WI38 (cell line): ENCODE measurements around the gene MRPL22.
A peak's percentile ranks its signal among the peaks of the same experiment; 100 is the strongest.

Experiments
- H3K4me3 ChIP-seq: 2 replicates; pipeline ENCODE4 v1.5.1; 2011; ENCODE audit warnings: low read depth, mild to moderate bottlenecking, control low read depth, low read length
- TF ChIP-seq, protein P1 (sequence below): IDR thresholded peaks from 2 replicates; pipeline ENCODE4 v1.5.1; 2012; ENCODE audit warnings: low read depth, mild to moderate bottlenecking, control low read depth, low read length

Gene MRPL22

DNA sequence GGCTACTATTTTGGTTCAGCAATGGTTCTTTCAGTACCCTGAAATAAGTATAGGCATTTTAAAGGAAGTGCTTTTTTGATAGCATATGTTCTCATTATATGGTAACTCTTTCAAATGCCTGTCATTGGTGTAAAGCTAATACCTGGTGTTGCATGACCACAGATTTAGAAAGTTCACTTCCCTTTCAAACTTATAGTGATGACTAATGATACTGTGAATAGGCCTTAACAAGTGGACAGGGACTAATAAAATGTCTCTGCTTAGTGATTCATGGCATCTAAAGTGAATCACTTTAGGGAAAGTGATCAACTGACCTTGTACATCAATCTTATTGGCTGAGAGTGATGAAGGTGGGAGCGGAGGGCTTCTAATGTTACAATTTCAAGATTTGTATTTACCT is 21.6 kb downstream of the MRPL22 start:
- H3K4me3 ChIP-seq = no peak overlapping the region
- TF ChIP-seq, protein P1, sequence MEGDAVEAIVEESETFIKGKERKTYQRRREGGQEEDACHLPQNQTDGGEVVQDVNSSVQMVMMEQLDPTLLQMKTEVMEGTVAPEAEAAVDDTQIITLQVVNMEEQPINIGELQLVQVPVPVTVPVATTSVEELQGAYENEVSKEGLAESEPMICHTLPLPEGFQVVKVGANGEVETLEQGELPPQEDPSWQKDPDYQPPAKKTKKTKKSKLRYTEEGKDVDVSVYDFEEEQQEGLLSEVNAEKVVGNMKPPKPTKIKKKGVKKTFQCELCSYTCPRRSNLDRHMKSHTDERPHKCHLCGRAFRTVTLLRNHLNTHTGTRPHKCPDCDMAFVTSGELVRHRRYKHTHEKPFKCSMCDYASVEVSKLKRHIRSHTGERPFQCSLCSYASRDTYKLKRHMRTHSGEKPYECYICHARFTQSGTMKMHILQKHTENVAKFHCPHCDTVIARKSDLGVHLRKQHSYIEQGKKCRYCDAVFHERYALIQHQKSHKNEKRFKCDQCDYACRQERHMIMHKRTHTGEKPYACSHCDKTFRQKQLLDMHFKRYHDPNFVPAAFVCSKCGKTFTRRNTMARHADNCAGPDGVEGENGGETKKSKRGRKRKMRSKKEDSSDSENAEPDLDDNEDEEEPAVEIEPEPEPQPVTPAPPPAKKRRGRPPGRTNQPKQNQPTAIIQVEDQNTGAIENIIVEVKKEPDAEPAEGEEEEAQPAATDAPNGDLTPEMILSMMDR = no peak

DNA sequence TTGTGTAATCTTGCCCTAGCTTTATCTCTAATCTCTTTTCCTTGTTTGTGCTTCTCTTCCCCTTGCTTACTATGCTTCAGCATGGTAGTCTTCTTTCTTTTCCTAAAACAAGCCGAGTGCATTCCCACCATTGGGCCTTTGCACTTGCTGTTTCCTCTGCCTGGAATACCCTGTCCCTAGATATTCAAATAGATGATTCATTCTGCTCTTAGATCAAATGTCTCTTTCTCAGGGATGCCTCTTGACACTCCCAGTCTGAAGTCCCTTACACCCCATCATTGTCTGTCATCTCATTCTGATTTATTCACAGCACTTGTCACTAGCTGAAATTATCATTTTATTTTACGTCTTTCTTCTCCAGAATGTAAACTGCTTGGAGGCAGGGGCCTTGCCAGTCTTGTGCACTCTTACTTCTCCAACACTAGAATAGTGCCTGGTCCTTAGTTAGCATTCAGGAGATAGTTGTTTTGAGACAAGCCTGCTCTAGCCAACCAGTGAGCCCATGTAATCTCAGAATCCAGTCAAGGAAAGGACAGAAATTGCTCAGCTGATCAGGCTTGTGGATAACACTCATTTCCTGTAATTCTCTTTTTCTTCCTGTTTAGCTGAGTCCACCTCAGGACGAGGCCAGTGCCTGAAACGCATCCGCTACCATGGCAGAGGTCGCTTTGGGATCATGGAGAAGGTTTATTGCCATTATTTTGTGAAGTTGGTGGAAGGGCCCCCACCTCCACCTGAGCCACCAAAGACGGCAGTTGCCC is 25.4 kb downstream of the MRPL22 start:
- H3K4me3 ChIP-seq = no peak overlapping the region
- TF ChIP-seq, protein P1 = no peak

DNA sequence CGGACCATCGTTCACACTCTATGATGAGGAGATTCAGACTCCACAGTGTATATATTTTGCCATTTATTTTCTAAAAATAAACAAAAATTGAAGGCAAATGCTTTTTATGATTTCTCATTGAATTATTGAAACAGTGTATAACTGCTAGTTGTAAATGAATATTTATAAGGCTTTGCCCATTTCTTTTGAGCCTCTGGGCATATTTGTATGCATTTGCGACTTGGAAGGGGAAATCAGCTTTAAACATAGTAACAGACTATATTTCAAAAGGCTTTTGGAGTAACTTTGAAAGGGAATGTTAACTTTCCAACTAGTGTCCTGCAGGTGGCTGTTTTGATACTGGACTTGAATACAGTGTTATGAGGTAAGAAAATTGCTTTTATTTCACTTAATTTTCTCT is 26.0 kb downstream of the MRPL22 start:
- TF ChIP-seq, protein P1 = no peak
- no peak overlapping the region for H3K4me3 ChIP-seq

DNA sequence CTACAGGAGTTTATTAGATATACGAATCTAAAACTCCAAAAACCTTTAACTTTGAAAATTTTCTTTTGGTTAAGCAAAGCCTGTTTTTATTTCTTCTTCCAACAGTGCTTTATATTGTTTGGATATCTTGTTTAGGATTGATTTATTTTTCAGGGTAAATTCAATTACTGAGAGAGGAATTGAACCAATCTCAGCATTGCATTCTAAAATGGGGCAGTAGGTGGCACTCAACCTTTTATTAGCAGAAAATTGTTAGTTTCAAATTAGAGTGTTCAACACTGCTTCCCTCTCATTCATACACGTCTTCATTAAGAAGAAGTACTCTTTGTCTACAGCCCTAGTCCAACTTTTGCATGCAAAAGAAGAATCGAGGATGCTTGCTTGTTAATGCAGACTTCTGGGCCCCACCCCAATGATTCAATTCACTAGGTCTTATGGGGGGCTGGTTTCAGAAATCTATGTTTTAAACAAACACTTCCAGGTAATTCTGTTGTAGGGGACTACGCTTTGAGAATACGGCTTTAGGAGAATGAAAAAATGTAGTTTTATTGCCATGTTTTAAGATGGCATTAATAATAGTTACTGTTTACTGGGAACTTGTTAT is 26.6 kb downstream of the MRPL22 start:
- TF ChIP-seq, protein P1 = peak; percentile 38; the same call in 1 of the 2 replicates

DNA sequence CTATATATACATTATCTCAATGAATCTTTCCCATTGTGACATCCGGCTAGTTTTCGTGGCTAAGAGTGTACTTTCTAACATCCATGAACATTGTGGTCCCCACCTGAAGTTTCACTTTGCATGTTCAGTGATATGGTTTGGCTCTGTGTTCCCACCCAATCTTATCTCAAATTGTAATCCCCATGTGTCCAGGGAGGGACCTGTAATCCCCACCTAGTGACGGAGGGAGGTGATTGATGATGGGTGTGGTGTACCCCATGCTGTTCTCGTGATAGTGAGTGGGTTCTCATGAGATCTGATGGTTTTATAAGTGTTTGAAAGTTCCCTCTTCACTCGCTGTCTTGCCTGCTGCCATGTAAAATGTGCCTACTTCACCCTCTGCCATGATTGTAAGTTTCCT is 28.1 kb downstream of the MRPL22 start:
- no peak overlapping the region for H3K4me3 ChIP-seq
- TF ChIP-seq, protein P1 = no peak

More for the DNA sequence above, 26.6 kb downstream of the MRPL22 start:
- no peak overlapping the region for H3K4me3 ChIP-seq

DNA sequence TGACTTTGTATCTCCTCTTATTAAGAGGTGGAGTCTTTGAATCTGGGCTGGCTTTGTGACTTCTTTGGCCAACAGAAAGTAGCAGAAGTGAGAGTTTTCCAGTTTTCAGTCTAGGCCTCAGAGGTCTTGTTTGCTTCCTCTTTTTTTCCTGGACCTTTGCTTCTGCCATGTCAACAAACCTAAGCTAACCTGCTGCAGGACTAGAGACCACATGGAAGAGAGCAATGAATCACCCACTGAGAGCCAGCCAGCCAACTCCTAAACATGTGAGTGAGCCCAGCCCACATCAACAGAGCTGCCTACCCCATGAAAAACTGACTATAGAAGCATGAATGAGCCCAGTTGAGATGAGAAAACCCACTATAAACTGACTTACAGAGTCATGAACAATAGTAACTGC is 29.9 kb downstream of the MRPL22 start:
- TF ChIP-seq, protein P1 = no peak
- no peak overlapping the region for H3K4me3 ChIP-seq

DNA sequence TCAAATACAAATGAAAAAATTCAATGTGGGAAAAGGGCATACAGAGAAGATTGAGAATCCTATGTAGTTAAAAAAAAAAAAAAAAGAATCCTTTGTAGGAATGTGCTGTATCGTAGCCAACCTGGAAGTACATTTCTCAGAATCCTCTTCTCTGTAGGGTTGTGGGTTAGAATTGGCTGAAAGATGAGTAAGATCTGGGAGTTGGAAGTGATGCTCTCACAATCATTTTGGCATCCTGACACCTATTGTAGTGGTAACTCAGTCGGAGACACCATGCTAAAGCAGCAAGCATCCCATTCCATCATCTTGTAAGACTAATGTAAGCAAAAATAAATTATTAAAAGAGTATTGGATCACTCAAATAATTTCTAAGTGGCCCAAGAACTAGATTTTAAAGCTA is 30.6 kb downstream of the MRPL22 start:
- TF ChIP-seq, protein P1 = no peak
- no peak overlapping the region for H3K4me3 ChIP-seq
